ENCODE data around the gene C11orf68.

DNA sequence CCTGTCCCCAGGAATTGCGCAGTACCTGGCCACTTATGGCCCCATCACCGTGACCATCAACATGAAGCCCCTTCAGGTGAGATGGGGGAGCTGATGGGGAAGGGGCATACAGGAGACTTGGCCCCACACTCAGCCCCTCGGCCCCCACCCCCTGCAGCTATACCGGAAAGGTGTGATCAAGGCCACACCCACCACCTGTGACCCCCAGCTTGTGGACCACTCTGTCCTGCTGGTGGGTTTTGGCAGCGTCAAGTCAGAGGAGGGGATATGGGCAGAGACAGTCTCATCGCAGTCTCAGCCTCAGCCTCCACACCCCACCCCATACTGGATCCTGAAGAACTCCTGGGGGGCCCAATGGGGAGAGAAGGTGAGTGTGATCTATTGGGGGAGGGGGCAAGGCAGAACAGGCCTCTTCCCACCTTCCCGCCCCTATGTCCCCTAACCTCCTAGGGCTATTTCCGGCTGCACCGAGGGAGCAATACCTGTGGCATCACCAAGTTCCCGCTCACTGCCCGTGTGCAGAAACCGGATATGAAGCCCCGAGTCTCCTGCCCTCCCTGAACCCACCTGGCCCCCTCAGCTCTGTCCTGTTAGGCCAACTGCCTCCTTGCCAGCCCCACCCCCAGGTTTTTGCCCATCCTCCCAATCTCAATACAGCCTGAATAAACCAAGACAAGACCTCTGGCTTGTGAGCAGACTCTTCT is 35.7 kb downstream of the C11orf68 start:
- TF ChIP-seq POLR2A (IDR thresholded peaks at IDR 0.05; ENCODE audit: low read length) = no peak
- TF ChIP-seq GATA1 (IDR thresholded peaks at IDR 0.05; ENCODE audit: low read depth, low read length) = no peak

All from erythroblast (primary cell).